Lower lobe of right lung (tissue), 2 donors: ENCODE data around the gene GSC2. TPM values are rescaled to one million over a fixed set of nuclear protein-coding genes. Genes with fewer than 3 reads are reported as not detected.
A peak's percentile ranks its signal among the peaks of the same experiment; 100 is the strongest.

ENCODE experiments used
- ATAC-seq, 2 donors: fragments of 200-7000 bp; cut with Tn5 transposase; one replicate each; pipeline ENCODE4 v1.9.1; 2020 to 2022; ENCODE audit warnings: mild to moderate bottlenecking in 2 of 2, moderate library complexity in 2 of 2
- DNase-seq: peaks from one replicate; pipeline ENCODE4 v3.0.0-alpha.2; 2020
- H3K27ac ChIP-seq: fragments of 200-600 bp; one replicate; pipeline ENCODE4 v1.8.0; 2022
- H3K27me3 ChIP-seq: fragments of 200-600 bp; one replicate; pipeline ENCODE4 v1.8.0; 2022; ENCODE audit warnings: low read depth
- H3K36me3 ChIP-seq: fragments of 200-600 bp; one replicate; pipeline ENCODE4 v1.8.0; 2022; ENCODE audit warnings: mild to moderate bottlenecking
- H3K4me1 ChIP-seq: fragments of 200-600 bp; one replicate; pipeline ENCODE4 v1.8.0; 2022
- H3K4me3 ChIP-seq: fragments of 200-600 bp; one replicate; pipeline ENCODE4 v1.8.0; 2022; ENCODE audit warnings: mild to moderate bottlenecking
- H3K9me3 ChIP-seq: fragments of 200-600 bp; one replicate; pipeline ENCODE4 v1.8.0; 2022
- CTCF ChIP-seq: fragments of 200-600 bp; IDR thresholded peaks from one replicate; pipeline ENCODE4 v1.8.0; 2022; ENCODE audit warnings: antibody characterized with exemption, mild to moderate bottlenecking
- intact Hi-C: fragments of 100-400 bp; cut with DNase I; formaldehyde crosslinking; loops from one replicate; pipeline ENCODE4 v1.11.0; 2022
- total RNA-seq: library from RNA; stranded (reverse); fragmentation: NEBNext Ultra II Directional; extraction: Animal tissue kit (Norgen Biotek cat#: 25700); gene quantifications from one replicate; pipeline ENCODE4 v1.2.1, GENCODE V29; 2021
- donor health status: DM: no; HTN: yes; CAD: no; lungs with severe emphysema.

Gene GSC2
- total RNA-seq, 1 donor from 2014 or later = not detected

- H3K9me3 ChIP-seq = no peaks in the 10 kb centered on the region
- TF ChIP-seq CTCF = no peak
- H3K4me3 ChIP-seq = no peak overlapping the region
- ATAC-seq = no peak
- no peaks in the 10 kb centered on the region for H3K36me3 ChIP-seq
- no peak overlapping the region for H3K27ac ChIP-seq
- DNase-seq = no peak
- H3K27me3 ChIP-seq = peaks cover 64% of the 10 kb centered on the region
- intact Hi-C loops = no loop called here
- peaks cover 7% of the 10 kb centered on the region for H3K4me1 ChIP-seq
Measured at GRCh38 chr22:19151329-19152191, 1.5 kb upstream of the GSC2 start.

- ATAC-seq (no peak), DNase-seq (no peak)
- Histone ChIP-seq H3K36me3 (no peaks in the 10 kb centered on the region), H3K27ac (no peak overlapping the region), H3K4me1 (peaks cover 7% of the 10 kb centered on the region), H3K27me3 (peaks cover 64% of the 10 kb centered on the region), H3K4me3 (no peak overlapping the region), H3K9me3 (no peaks in the 10 kb centered on the region)
- intact Hi-C loops = no loop called here
- no peak for TF ChIP-seq CTCF
Measured at GRCh38 chr22:19150482-19151328, 613 bp upstream of the GSC2 start.

- TF ChIP-seq CTCF = no peak
- DNase-seq = no peak
- Histone ChIP-seq H3K27ac (no peak overlapping the region), H3K27me3 (peaks cover 64% of the 10 kb centered on the region), H3K36me3 (no peaks in the 10 kb centered on the region), H3K4me1 (peaks cover 7% of the 10 kb centered on the region), H3K4me3 (peak overlapping the region; percentile 36), H3K9me3 (no peaks in the 10 kb centered on the region)
- intact Hi-C loops = no loop called here
- no peak for ATAC-seq
Measured at GRCh38 chr22:19149047-19149883, 827 bp downstream of the GSC2 start.

- no peaks in the 10 kb centered on the region for H3K36me3 ChIP-seq
- TF ChIP-seq CTCF = no peak
- intact Hi-C loops = no loop called here
- H3K27me3 ChIP-seq = peaks cover 59% of the 10 kb centered on the region
- ATAC-seq (no peak), DNase-seq (no peak)
- no peak overlapping the region for H3K4me3 ChIP-seq
- peaks cover 13% of the 10 kb centered on the region for H3K4me1 ChIP-seq
- no peaks in the 10 kb centered on the region for H3K9me3 ChIP-seq
- H3K27ac ChIP-seq = no peak overlapping the region
Measured at GRCh38 chr22:19148417-19149046, 1.6 kb downstream of the GSC2 start.
